ENCODE measurements around the gene COMT. TPM values are rescaled to one million over a fixed set of nuclear protein-coding genes. Genes with fewer than 3 reads are reported as not detected.

Gene COMT
- total and polyA plus RNA-seq, 2 of the 4 experiments (the other 2 are of a cell fraction): 202 to 347 TPM

GRCh38 chr22:19997561-19998231 lies 56.1 kb downstream of the COMT start:
- no TSS peak for BruUV-seq (replicated peaks)
- H3K4me1 ChIP-seq (ENCODE audit: control insufficient read depth, insufficient read depth, low read length): peaks cover 17% of the 10 kb centered on the region

More at GRCh38 chr22:19997561-19998231, 56.1 kb downstream of the COMT start:
- H2BK5ac ChIP-seq (ENCODE audit: low read depth, low read length, poor library complexity, severe bottlenecking): no peak overlapping the region
- H3K9ac ChIP-seq (ENCODE audit: low read depth, low read length): no peak overlapping the region
- no peak overlapping the region for H4K5ac ChIP-seq (ENCODE audit: low read depth, low read length)
- H2BK15ac ChIP-seq (ENCODE audit: low read depth, low read length): no peak overlapping the region
- H3K56ac ChIP-seq (ENCODE audit: extremely low read depth, insufficient read depth, low read length): no peak overlapping the region
- H3K4me3 ChIP-seq (ENCODE audit: insufficient read depth, low read depth, low read length): no peak overlapping the region
- TF ChIP-seq ELK1 (IDR thresholded peaks at IDR 0.05; ENCODE audit: borderline replicate concordance, low read depth, low read length) (no peak), CHD1 (IDR thresholded peaks at IDR 0.05; ENCODE audit: low read depth, low read length) (no peak), FOS (IDR thresholded peaks at IDR 0.05; ENCODE audit: low read depth, low read length) (no peak), BHLHE40 (IDR thresholded peaks at IDR 0.05; ENCODE audit: low read depth, low read length) (no peak), RFX5 (IDR thresholded peaks at IDR 0.05; ENCODE audit: low read depth, low read length) (no peak), MAZ (IDR thresholded peaks at IDR 0.05; ENCODE audit: borderline replicate concordance, low read depth, low read length) (no peak), NFE2L2 (IDR thresholded peaks at IDR 0.05; ENCODE audit: low read depth, low read length) (no peak), MXI1 (IDR thresholded peaks at IDR 0.05; ENCODE audit: borderline replicate concordance, low read depth, low read length) (no peak), MAFK (IDR thresholded peaks at IDR 0.05; ENCODE audit: low read depth, low read length) (no peak), POLR2A (IDR thresholded peaks at IDR 0.05; ENCODE audit: low read depth, low read length) (no peak), SMC3 (IDR thresholded peaks at IDR 0.05; ENCODE audit: low read depth, low read length) (no peak), RCOR1 (IDR thresholded peaks at IDR 0.05; ENCODE audit: insufficient replicate concordance, low read length) (no peak)
- TF ChIP-seq, protein P1, sequence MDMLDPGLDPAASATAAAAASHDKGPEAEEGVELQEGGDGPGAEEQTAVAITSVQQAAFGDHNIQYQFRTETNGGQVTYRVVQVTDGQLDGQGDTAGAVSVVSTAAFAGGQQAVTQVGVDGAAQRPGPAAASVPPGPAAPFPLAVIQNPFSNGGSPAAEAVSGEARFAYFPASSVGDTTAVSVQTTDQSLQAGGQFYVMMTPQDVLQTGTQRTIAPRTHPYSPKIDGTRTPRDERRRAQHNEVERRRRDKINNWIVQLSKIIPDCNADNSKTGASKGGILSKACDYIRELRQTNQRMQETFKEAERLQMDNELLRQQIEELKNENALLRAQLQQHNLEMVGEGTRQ (IDR thresholded peaks at IDR 0.05; ENCODE audit: low read depth, low read length): no peak
- TF ChIP-seq, protein P2, sequence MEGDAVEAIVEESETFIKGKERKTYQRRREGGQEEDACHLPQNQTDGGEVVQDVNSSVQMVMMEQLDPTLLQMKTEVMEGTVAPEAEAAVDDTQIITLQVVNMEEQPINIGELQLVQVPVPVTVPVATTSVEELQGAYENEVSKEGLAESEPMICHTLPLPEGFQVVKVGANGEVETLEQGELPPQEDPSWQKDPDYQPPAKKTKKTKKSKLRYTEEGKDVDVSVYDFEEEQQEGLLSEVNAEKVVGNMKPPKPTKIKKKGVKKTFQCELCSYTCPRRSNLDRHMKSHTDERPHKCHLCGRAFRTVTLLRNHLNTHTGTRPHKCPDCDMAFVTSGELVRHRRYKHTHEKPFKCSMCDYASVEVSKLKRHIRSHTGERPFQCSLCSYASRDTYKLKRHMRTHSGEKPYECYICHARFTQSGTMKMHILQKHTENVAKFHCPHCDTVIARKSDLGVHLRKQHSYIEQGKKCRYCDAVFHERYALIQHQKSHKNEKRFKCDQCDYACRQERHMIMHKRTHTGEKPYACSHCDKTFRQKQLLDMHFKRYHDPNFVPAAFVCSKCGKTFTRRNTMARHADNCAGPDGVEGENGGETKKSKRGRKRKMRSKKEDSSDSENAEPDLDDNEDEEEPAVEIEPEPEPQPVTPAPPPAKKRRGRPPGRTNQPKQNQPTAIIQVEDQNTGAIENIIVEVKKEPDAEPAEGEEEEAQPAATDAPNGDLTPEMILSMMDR (conservative IDR thresholded peaks at IDR 0.05; ENCODE audit: low read depth, low read length): no peak
- no peaks in the 10 kb centered on the region for H3K9me3 ChIP-seq (ENCODE audit: control insufficient read depth, insufficient read depth, low read length)
- WGBS, 2 experiments (ENCODE audit: extremely low coverage in 2 of 2, insufficient read length in 1 of 2): 95% methylated on average over 8 of the region's 19 CpGs; no CpG with 5 or more reads in 1 of the 2 experiments
- ChIA-PET POLR2A (ENCODE audit: unreplicated experiment) (no interaction called here), CTCF (no interaction called here)
- H2AK5ac ChIP-seq (ENCODE audit: low read depth, low read length): no peak overlapping the region
- H4K8ac ChIP-seq (ENCODE audit: low read depth in 2 of 2, low read length in 2 of 2): no peak overlapping the region
- no peaks in the 10 kb centered on the region for H4K20me1 ChIP-seq (ENCODE audit: insufficient read depth, low read length)
- no peak for DNase-seq
- H3K79me1 ChIP-seq (ENCODE audit: low read depth in 1 of 2, low read length in 2 of 2): no peaks in the 10 kb centered on the region
- intact Hi-C loops (cut with micrococcal nuclease): no loop called here
- H3K23ac ChIP-seq (ENCODE audit: low read depth, low read length): no peak overlapping the region
- no peak overlapping the region for H2BK20ac ChIP-seq (ENCODE audit: low read depth, low read length)
- no peak overlapping the region for H4K91ac ChIP-seq (ENCODE audit: insufficient read depth, low read depth, low read length)
- 0 out of 2 replicates have a peak, but pooled peaks cover 7% of the 10 kb centered on the region for H3K9me1 ChIP-seq (ENCODE audit: insufficient read depth, low read length)
- ATAC-seq (ENCODE audit: low read depth): no peak
- no peak overlapping the region for H3K4ac ChIP-seq (ENCODE audit: low read depth, low read length)
- no peaks in the 10 kb centered on the region for H3K36me3 ChIP-seq (ENCODE audit: control insufficient read depth, insufficient read depth, low read length)
- H3K27ac ChIP-seq (ENCODE audit: insufficient read depth, low read length): no peak overlapping the region
- H2AFZ ChIP-seq (replicated peaks; ENCODE audit: low read length, poor library complexity): no peak overlapping the region
- no peak overlapping the region for H3K4me2 ChIP-seq (ENCODE audit: low read depth, low read length)
- no peak overlapping the region for H3K18ac ChIP-seq (ENCODE audit: low read depth, low read length)
- in situ Hi-C loops (cut with MboI; ENCODE audit: low sequenced_read_pairs): no loop called here
- H3K14ac ChIP-seq (replicated peaks; ENCODE audit: low read depth, low read length): no peak overlapping the region
- dilution Hi-C loops (cut with HindIII; ENCODE audit: low sequenced_read_pairs, unreplicated experiment): no loop called here
- H3K27me3 ChIP-seq (ENCODE audit: control insufficient read depth, insufficient read depth, low read length): peaks cover 2% of the 10 kb centered on the region; the same call in 1 of the 2 replicates
- no peak overlapping the region for H2BK120ac ChIP-seq (ENCODE audit: low read depth, low read length)
- no peak overlapping the region for H2AK9ac ChIP-seq (replicated peaks; ENCODE audit: low read depth, low read length, poor library complexity)
